ENCODE measurements around the gene SUCO. TPM values are rescaled to one million over a fixed set of nuclear protein-coding genes. Genes with fewer than 3 reads are reported as not detected.

The SUCO gene
- total RNA-seq, 4 donors from 2014 or later: 39.6 to 61.8 (median 44.5) TPM

DNA sequence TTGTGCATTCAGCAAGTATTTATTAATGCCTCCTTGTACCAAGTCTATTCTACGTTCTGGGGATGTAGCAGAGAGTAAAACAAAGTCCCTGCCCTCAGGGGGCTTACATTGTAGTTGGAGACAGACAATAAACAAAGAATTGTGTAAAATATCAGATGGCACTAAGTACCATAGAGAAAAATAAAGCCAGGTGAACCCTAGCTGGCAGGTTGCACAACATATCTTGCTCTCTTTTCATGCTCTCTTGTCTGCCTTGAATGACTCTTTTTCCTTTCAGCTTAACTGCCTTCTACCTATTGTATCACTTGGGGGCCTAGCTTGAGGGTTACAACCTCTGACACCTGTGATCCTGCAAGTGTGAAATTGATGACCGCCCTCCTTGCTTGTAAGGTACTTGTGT lies 105.3 kb downstream of the SUCO start:
- no peak for ATAC-seq (ENCODE audit: low FRiP score)
- TF ChIP-seq, protein P1, sequence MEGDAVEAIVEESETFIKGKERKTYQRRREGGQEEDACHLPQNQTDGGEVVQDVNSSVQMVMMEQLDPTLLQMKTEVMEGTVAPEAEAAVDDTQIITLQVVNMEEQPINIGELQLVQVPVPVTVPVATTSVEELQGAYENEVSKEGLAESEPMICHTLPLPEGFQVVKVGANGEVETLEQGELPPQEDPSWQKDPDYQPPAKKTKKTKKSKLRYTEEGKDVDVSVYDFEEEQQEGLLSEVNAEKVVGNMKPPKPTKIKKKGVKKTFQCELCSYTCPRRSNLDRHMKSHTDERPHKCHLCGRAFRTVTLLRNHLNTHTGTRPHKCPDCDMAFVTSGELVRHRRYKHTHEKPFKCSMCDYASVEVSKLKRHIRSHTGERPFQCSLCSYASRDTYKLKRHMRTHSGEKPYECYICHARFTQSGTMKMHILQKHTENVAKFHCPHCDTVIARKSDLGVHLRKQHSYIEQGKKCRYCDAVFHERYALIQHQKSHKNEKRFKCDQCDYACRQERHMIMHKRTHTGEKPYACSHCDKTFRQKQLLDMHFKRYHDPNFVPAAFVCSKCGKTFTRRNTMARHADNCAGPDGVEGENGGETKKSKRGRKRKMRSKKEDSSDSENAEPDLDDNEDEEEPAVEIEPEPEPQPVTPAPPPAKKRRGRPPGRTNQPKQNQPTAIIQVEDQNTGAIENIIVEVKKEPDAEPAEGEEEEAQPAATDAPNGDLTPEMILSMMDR (IDR thresholded peaks at IDR 0.05): no peak
- DNase-seq (ENCODE audit: low spot score): no peak

DNA sequence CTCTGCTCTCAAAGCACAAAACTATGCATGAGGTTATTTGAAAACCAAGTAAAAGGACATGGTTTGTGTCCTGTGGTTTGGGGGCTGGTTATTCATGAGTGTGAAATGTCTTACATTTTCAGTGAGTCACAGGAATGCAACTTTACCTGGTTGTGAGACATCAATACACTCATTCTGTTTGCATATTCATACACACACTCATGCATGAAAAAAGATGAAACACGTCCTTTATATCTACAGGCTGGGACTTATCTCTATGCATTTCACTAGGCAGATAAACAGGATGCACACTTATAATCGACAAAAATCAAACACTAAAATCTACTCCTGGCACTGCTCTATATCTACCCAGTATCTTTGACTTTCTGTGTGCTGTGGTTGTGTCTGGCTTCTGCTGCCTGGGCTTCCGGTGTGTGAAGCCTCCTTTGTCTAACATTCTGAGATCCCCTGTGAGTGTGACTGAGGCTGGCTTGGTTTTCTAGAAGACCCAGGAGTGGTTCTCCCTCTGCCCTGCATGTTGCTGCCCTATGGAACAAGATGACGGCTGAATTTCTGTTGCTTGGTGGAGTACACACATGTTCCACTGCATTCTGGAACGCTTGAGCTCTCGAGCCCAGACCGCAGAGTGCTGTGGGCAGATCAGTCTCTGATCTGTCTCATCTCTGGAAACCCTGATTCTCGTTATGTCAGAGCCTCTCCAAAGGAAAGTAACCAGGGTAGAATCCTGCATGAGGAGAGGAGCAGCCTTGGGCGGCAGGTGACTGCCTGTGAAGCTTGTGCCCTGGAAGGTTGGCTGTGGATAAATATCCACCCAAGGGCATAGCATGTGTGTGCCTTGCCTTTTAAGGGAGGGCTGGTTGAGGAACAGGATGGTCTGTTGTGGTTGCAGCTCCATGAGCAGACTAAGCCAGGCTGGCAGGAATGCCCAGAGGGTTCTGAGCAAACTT lies 106.2 kb downstream of the SUCO start:
- TF ChIP-seq, protein P1 (IDR thresholded peaks at IDR 0.05): no peak
- DNase-seq (ENCODE audit: low spot score): no peak
- ATAC-seq (ENCODE audit: low FRiP score): no peak

DNA sequence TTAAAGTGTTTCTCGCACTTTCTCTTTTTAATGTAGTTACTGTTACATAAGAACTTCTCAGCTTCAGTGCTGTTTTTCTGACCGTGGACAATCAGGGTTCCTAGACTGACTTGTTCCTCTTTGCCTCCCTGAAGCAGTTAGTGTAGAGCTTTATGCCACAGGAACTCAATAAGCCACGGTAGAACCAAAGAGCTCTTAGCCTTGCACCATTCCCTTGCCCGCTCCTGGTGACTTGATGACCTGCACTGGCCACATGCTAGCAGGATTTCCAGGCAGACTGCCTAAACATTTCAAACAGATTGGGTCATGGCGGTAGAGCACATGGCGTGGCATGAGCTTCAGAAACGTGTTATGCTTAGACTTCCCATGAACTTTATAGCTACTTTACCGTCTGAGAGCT lies 107.2 kb downstream of the SUCO start:
- ATAC-seq (ENCODE audit: low FRiP score) (no peak), DNase-seq (ENCODE audit: low spot score) (no peak)
- TF ChIP-seq, protein P1 (IDR thresholded peaks at IDR 0.05): no peak

DNA sequence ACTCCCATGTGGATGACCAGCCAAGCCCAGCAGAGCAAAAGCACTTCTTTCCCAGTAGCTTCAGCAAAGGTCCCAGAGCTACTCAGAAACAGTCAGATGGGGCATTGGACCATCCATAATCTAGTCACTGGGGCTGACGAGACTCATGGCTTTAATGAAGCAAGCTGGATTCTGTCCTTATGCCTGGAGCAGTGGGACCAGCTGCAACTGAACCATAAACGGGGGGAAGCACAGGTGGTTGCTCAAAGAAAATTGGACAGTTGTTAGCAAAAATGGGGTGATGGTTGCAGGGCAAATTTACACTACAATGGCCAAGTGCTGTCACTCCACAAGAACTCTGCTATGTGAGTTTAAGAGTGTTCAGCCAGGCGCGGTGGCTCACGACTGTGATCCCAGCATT lies 108.5 kb downstream of the SUCO start:
- ATAC-seq (ENCODE audit: low FRiP score): no peak
- no peak for DNase-seq (ENCODE audit: low spot score)
- TF ChIP-seq, protein P1 (IDR thresholded peaks at IDR 0.05): no peak

DNA sequence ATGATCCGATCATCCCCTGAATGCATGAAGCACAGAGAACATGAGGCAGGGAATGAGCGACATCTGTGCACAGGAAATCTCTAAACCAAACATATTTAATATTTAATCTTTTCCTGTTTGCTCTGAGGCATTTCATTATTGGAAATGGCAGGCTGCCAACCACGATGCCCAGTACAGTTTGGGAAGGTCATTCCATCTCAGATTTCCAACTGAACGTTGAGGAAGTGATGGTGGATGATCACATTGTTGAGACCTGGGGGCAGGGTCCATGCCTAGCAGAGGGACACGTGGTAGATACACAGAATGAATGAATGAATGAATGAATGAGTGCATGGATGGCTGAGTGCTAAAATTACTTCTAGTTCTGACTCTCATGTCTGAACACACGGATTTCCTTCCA lies 110.0 kb downstream of the SUCO start:
- ATAC-seq (ENCODE audit: low FRiP score) (no peak), DNase-seq (ENCODE audit: low spot score) (no peak)
- TF ChIP-seq, protein P1 (IDR thresholded peaks at IDR 0.05): no peak

DNA sequence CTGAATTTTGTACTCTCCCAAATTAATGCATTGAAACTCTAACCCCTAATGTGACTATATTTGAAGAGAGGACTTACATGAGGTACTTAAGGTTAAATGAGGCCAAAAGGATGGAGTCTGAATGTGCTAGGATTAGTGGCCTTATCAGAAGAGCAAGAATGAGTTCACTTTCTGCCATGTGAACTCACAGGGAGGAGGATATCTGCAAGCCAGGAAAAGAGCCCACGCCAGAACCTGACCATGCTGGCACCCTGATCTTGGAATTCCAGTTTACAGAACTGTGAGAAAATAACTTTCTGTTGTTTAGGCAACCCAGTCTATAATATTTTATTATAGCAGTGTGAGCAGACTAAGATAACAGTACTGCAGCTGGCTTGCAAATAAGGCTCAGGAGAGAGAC lies 113.7 kb downstream of the SUCO start:
- no peak for DNase-seq (ENCODE audit: low spot score)
- no peak for ATAC-seq (ENCODE audit: low FRiP score)
- TF ChIP-seq, protein P1 (IDR thresholded peaks at IDR 0.05): no peak

DNA sequence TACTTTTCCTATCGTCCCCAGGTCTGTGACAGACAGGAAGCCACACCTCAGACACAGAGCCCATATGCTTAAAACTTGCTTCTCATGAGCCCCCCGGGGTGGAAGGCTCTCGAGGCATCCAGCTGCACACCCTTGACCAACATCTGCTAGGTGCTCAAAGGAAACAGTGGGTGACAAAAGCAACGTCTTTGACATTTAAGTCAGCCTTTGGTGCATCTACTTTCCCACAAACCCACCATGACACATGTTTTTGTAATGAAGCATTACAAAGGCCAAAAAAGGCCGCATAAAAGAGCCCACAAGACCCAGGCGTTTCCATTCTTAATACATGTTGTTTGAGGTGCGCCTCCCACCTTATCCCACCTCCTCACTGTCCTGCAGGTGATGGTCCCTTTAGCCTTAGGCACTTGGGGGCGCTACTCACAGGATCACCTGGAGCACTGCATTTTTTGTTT lies 114.2 kb downstream of the SUCO start:
- no peak for ATAC-seq (ENCODE audit: low FRiP score)
- DNase-seq (ENCODE audit: low spot score): no peak
- TF ChIP-seq, protein P1 (IDR thresholded peaks at IDR 0.05): no peak

Measured in omental fat pad (tissue), 4 donors.